SKM-1 treated with dmso at 0.1 percent for 144 hours (cell line): Measurements from ENCODE around the gene ZNF264.
"Not testable (repeated sequence)": the region's sequence is repeated elsewhere in the genome, so short reads cannot be mapped to it uniquely, and the experiment has no call there.

Source experiments
- DNase-seq: peaks from one replicate; lab custom pipeline; 2025; ENCODE audit not compliant: unreplicated experiment; lab: John Stamatoyannopoulos, UW

ZNF264 gene

DNA sequence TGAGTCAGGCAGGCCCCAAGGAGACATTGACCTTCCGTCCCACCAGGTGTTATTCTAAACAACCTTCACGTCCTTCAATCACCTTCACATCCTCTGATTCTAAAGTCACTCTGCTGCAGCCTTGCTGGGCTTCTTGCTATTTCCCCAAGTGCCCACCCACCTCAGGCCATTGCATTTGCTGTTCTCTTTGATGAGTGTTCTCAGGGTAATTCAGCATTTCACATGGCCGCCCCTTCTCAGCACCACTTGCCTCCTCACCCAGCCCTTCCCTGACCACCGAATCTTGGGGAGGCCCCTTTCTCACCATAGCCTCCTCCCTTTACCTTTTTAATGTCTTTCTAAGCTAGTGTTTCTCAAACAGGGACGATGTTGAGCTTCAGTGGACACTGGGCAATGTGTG lies 53.8 kb downstream of the ZNF264 start:
- no peak for DNase-seq

GRCh38 chr19:57245959-57246358 lies 54.7 kb downstream of the ZNF264 start:
- DNase-seq, result no peak

- DNase-seq, result no peak
Measured at GRCh38 chr19:57248646-57249045, 57.3 kb downstream of the ZNF264 start.

GRCh38 chr19:57249329-57249728 lies 58.0 kb downstream of the ZNF264 start:
- no peak for DNase-seq

DNA sequence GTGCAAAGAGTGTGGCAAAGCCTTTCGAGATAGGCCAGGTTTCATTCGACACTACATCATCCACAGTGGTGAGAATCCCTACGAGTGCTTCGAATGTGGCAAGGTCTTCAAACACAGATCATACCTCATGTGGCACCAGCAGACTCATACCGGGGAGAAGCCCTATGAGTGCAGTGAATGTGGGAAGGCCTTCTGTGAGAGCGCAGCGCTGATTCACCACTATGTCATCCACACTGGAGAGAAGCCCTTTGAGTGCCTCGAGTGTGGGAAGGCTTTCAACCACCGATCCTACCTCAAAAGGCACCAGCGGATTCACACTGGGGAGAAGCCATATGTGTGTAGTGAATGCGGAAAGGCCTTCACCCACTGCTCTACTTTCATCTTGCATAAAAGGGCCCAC lies 62.5 kb downstream of the ZNF264 start:
- not testable (repeated sequence) for DNase-seq

DNA sequence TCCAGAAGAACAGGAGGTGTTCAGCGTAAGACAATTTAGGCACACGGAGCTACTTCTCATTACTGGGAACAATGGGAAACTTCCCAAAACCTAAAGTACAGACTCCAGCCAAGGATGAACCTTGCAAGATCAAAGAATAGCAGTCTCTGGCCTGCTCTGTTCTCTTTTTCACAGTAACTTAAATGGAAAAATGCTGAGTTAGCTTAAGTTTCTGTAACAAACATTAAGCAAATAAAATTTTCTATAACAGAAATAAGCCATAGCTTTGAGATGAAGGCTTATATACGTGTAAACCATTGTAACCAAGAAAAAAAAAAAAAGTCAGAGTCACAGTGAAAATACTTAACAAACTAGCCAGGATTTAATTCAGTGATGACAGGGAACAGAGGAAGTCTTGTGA lies 70.7 kb downstream of the ZNF264 start:
- DNase-seq, result no peak

DNA sequence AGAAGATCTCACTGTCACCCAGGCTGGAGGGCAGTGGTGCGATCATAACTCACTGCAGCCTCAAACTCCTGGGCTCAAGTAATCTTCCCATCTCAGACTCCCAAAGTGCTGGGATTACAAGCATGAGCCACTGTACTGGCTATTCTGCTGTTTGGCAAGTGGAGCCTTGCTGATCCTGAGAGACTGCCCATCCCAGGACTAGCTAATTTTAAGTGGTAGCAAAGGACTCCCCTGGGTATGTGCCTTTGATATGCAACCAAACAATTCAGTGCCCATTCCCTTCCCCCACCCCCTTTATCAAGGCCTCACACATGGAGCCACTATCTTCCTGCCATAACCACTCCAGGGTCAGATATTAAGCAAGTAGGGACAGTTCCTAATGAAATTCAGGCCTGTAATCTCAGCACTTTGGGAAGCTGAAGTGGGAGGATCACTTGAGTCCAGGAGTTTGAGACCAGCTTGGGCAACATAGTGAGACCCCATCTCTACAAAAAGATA lies 72.0 kb downstream of the ZNF264 start:
- no peak for DNase-seq

GRCh38 chr19:57267291-57267690 lies 76.0 kb downstream of the ZNF264 start:
- no peak for DNase-seq

- DNase-seq, result no peak
Measured at GRCh38 chr19:57269515-57270250, 78.4 kb downstream of the ZNF264 start.

GRCh38 chr19:57271280-57271679 lies 80.0 kb downstream of the ZNF264 start:
- no peak for DNase-seq
